BE2C (cell line): ENCODE measurements around the gene LIPC.

ENCODE experiments used
- DNase-seq: peaks from one replicate; pipeline ENCODE4 v3.0.0-alpha.2; 2020
- H3K27me3 ChIP-seq: fragments of 250-450 bp; sonication (Bioruptor Pico); 2 replicates; pipeline ENCODE4 v1.5.1; 2020; ENCODE audit warnings: mild to moderate bottlenecking
- H3K36me3 ChIP-seq: fragments of 250-450 bp; sonication (Bioruptor Pico); 2 replicates; pipeline ENCODE4 v1.5.1; 2020; ENCODE audit warnings: mild to moderate bottlenecking
- H3K4me1 ChIP-seq: fragments of 250-450 bp; sonication (Bioruptor Pico); 2 replicates; pipeline ENCODE4 v1.5.1; 2020
- H3K4me3 ChIP-seq: 2 replicates; pipeline ENCODE4 v1.5.1; 2011; ENCODE audit warnings: low read depth, low read length
- H3K9me3 ChIP-seq: fragments of 250-450 bp; sonication (Bioruptor Pico); 2 replicates; pipeline ENCODE4 v1.5.1; 2020
- TF ChIP-seq, protein P1 (sequence below): IDR thresholded peaks from 2 replicates; pipeline ENCODE4 v1.5.1; 2012; ENCODE audit warnings: mild to moderate bottlenecking, low read depth, low read length

Gene LIPC

DNA sequence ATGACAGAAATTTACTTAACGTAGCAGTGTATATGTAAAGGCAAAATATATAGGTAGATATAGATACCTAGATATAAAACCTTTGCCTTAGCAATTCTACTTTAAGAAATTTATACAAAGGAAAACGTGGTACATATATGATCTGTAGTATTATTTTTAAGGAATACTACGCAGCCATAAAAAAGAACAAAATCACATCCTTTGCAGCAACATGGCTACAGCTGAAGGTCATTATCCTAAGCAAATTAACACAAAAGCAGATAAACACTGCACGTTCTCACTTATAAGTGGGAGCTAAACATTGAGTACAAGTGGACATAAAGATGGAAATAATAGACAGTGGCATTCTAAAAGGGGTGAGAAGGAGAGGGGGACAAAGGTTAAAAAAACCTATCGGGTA lies 14.8 kb upstream of the LIPC start:
- Histone ChIP-seq H3K27me3 (no peaks in the 10 kb centered on the region), H3K4me1 (no peaks in the 10 kb centered on the region), H3K9me3 (no peaks in the 10 kb centered on the region), H3K36me3 (no peaks in the 10 kb centered on the region), H3K4me3 (no peak overlapping the region)
- TF ChIP-seq, protein P1, sequence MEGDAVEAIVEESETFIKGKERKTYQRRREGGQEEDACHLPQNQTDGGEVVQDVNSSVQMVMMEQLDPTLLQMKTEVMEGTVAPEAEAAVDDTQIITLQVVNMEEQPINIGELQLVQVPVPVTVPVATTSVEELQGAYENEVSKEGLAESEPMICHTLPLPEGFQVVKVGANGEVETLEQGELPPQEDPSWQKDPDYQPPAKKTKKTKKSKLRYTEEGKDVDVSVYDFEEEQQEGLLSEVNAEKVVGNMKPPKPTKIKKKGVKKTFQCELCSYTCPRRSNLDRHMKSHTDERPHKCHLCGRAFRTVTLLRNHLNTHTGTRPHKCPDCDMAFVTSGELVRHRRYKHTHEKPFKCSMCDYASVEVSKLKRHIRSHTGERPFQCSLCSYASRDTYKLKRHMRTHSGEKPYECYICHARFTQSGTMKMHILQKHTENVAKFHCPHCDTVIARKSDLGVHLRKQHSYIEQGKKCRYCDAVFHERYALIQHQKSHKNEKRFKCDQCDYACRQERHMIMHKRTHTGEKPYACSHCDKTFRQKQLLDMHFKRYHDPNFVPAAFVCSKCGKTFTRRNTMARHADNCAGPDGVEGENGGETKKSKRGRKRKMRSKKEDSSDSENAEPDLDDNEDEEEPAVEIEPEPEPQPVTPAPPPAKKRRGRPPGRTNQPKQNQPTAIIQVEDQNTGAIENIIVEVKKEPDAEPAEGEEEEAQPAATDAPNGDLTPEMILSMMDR, result no peak
- DNase-seq, result no peak

DNA sequence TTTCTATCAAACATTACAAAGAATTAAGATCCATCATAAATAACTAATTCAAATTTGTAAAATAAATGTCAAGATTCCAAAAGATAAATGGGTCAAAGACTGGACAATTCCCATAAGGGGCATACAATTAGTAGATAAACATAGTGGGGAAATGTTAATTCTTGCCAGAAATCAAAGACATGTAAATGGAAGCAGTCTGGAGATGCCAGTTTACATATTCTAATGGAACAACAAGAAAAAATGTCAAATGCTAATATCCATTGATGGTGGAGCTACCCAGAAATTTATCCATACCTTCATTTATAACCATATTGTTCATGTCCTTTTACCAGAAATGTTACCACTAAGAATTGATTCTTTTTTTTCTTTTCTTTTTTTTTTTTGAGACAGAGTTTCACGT lies 13.7 kb upstream of the LIPC start:
- Histone ChIP-seq H3K9me3 (no peaks in the 10 kb centered on the region), H3K27me3 (no peaks in the 10 kb centered on the region), H3K4me3 (no peak overlapping the region), H3K4me1 (no peaks in the 10 kb centered on the region), H3K36me3 (no peaks in the 10 kb centered on the region)
- TF ChIP-seq, protein P1, result no peak
- no peak for DNase-seq

DNA sequence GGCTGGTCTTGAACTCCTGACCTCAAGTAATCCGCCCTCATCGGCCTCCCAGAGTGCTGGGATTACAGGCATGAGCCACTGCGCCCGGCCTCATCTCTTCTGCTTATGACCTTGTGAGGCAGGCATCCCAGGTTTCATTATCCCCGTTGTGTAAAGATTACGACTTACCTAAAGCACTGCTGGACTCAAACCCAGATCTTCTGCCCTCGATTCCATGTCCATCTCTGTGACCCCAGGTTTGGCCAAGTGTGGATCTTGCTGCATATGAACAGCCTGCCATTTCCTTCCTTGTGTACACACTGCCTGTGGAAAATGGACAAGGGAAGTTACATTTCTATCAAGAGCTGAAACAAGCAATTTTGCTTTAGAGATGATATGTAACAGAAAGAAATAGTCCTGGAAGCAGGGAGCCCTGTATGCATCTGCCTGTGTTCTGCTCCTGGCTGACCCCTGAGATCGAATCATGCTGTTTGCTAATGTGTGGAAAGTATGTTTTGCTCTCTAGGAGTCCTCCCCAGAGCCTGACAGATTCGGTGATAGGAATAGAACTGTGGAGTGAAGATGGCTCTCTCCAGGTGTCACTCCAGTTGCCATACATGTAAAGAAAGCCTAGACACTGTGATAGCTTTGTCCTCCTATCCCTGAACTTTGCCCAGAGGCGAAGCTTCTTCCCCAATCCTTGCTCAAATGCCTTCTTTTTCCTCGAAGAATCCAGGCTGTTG lies 11.8 kb upstream of the LIPC start:
- H3K4me1 ChIP-seq, result no peaks in the 10 kb centered on the region
- DNase-seq, result no peak
- H3K9me3 ChIP-seq, result no peaks in the 10 kb centered on the region
- TF ChIP-seq, protein P1, result no peak
- no peaks in the 10 kb centered on the region for H3K36me3 ChIP-seq
- no peak overlapping the region for H3K4me3 ChIP-seq
- no peaks in the 10 kb centered on the region for H3K27me3 ChIP-seq

DNA sequence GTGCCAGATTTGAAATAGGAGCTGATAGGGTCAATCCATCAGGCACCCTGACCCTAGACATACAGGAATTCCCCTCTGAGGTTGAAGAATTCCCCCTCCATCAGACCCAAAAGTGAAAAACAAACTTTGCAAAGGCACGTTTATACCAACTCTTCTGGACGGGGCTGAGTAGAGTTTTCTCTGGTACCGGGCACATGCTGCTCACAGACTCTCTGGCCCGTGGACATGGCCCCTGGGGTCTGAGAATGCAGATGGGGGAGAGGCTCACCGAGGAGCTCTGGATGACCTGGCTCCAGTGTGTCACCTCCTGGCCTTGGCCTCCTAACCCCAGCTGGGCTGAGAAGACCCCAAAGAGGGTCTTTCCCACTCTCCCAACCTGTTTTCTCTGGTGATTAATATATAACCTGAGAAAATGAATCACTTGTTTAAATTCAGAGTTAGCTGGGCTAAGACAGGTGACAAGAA lies 11.2 kb upstream of the LIPC start:
- DNase-seq, result no peak
- H3K36me3 ChIP-seq, result no peaks in the 10 kb centered on the region
- peaks cover 2% of the 10 kb centered on the region; the same call in 1 of the 2 replicates for H3K4me1 ChIP-seq
- H3K9me3 ChIP-seq, result no peaks in the 10 kb centered on the region
- no peak overlapping the region for H3K4me3 ChIP-seq
- TF ChIP-seq, protein P1, result no peak
- H3K27me3 ChIP-seq, result no peaks in the 10 kb centered on the region

DNA sequence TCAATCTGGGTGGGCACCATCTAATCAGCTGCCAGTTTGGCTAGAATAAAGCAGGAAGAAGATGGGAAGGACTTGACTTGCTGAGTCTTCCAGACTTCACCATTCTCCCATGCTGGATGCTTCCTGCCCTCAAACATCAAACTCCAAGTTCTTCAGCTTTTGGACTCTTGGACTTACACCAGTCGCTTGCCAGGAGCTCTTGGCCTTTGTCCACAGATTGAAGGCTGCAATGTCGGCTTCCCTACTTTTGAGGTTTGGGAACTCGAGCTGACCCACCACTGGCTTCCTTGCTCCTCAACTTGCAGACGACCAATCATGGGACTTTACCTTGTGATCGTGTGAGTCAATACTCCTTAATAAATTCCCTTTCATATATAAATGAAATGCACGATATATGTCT lies 8.6 kb upstream of the LIPC start:
- TF ChIP-seq, protein P1, result no peak
- Histone ChIP-seq H3K4me3 (no peak overlapping the region), H3K36me3 (no peaks in the 10 kb centered on the region), H3K4me1 (peaks cover 4% of the 10 kb centered on the region; the same call in 1 of the 2 replicates), H3K27me3 (no peaks in the 10 kb centered on the region), H3K9me3 (no peaks in the 10 kb centered on the region)
- DNase-seq, result no peak

DNA sequence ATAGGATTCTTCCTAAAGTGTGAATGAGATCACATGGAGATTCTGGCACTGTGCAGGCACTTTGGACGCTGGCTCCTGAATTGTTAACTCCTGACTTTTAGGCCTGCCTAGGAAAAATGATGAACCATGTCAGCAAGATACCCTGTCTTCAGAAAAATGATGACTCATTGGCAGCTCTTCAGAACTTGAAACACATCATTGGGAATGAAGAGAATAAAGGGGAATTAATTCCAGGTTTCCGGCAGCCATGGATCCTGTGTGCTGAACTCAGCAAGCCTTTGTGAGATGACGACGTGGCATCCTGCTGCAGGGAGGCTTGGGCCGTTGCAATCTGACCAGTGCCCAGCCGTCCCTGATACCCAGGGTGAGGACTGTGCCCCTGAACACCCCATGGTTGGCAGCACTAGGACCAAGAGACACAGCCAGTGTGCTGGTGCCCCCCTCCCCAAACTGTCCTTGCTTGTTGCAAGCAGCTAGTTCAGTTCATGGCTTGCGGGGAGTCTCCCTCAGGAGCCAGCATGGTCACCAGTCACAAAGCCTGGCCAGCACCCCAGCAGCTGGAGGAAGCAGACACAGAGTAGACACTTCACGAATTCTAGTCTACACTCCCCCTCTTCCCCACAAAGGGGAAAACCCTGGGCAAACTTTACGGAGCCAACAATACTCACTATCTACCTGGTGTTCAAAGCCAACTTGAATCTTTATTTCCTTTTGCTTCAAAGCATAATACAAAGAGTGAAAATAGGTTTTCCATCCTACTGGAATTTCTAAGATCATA lies 7.8 kb upstream of the LIPC start:
- TF ChIP-seq, protein P1, result no peak
- Histone ChIP-seq H3K4me3 (no peak overlapping the region), H3K36me3 (no peaks in the 10 kb centered on the region), H3K9me3 (no peaks in the 10 kb centered on the region), H3K4me1 (peaks cover 4% of the 10 kb centered on the region; the same call in 1 of the 2 replicates), H3K27me3 (no peaks in the 10 kb centered on the region)
- no peak for DNase-seq
